GM18511 (cell line): ENCODE results near the gene GSDMA.

Experiments
- ATAC-seq: cut with Tn5 transposase; IDR thresholded peaks from one replicate; pipeline ENCODE4 v1.9.1; 2021; ENCODE audit warnings: mild to moderate bottlenecking, moderate library complexity; ENCODE audit not compliant: unreplicated experiment

Gene GSDMA, protein sequence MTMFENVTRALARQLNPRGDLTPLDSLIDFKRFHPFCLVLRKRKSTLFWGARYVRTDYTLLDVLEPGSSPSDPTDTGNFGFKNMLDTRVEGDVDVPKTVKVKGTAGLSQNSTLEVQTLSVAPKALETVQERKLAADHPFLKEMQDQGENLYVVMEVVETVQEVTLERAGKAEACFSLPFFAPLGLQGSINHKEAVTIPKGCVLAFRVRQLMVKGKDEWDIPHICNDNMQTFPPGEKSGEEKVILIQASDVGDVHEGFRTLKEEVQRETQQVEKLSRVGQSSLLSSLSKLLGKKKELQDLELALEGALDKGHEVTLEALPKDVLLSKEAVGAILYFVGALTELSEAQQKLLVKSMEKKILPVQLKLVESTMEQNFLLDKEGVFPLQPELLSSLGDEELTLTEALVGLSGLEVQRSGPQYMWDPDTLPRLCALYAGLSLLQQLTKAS

DNA sequence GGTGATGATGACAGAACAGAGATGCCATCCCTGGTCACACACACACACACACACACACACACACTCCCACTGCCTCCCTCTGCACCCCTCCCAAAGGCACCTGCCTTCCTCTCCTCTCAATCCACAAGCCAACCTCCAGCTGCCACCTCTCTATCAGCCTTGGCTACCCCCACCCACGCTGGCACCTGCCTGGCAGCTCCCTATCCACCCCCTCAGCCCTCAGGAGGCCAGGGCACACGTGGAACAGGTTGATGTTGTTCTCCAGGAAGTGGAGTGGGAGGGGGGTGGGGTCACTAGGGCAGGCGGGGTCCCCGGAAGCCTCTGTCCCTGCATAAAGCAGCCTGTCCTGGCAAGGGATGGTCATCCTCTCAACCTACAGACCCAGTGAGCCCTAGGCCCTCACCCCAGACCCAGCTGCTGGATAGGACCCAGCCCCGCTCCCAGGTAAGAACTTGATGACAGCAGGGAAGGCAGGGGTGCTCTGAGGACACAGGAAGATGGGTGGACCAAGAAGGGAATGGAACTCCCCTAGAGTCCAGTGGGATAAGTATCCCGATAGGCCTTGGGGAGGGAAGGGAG lies at the start of gene GSDMA:
GSDMA (plus strand) TSS at position 363 of the 579 bp plus-strand sequence. CDS start 2,684 bp downstream, outside the sequence.
- ATAC-seq = no peak

DNA sequence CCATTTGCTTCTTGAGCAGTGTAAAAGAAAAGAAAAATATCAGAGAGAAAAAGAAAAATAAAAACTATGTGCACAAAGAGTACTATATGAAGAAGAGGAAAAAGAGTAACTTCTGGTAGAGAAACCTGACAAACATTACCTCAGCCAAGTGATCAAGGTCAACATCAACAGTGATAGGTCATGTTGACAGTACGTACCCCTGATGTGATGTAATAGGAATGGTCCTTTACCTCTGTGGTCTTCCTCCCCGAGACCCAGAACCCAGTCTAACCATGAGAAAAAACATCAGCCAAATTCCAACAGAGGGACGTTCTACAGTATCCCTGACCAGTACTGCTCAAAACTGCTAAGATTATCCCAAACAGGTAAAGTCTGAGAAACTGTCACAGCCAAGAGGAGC lies 48.8 kb upstream of the GSDMA start:
- no peak for ATAC-seq

DNA sequence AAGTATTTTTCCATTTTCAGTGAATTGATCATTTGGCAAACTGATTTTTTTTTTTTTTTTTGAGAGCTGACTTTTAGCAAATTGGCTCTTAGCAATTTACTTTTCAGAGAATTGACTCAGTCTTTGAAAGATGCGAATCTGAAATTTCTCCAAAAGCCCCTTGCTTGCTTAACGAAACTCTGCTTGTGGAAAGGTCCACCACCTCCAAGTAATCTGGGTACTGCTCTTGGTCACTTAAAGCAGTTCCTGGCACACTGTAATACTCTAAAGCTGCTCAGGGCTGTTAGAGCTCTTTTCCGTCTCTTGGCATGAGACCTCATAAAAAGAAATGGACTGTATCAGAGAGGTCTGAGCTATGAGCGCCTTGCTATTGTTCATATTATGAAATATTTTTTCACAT lies 47.2 kb upstream of the GSDMA start:
- no peak for ATAC-seq

DNA sequence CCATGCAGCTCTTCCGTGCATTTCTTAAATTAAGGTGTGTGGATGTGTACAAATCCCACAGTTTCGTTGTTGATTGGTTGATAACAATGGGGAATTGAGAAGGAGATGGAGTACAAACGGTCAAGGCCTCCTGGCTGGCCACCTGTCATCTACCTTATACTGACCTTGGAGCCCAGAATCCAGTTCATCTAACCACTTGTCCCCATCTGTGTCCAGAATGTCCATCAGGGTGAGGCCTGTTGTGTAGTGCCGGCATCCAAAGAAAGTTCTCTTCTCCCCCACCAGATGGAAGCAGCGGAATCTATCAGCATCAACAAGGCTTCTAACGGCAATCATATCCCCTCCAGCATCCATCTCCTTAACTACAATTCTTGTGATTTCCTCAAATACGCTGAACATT lies 45.9 kb upstream of the GSDMA start:
- no peak for ATAC-seq

DNA sequence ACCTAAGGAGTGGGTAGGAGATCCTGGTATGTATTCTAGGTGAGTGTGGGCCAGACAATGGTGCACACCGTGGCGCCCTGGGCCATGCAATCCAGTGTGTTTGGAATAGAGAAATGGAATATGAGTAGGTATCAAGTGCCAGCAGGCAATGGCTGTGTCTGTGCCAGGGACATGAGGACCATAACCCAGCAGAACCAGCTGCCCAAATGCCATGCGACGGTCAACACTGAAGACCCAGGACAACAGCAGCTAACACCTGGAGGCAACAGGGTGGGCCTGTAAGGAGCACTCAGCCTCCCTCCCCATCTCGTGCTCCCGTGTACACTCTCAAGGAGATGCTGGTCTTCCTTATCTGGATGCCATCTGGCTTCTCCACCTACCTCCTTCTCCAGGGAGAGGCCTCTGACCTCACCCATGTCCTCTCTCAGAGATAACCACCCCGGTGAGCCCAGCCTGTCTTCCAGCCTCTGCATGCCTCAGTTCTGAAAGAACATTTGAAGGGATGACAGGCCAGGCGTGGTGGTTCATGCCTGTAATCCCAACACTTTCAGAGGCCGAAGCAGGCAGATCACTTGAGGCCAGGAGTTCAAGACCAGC lies 43.6 kb upstream of the GSDMA start:
- ATAC-seq = no peak

DNA sequence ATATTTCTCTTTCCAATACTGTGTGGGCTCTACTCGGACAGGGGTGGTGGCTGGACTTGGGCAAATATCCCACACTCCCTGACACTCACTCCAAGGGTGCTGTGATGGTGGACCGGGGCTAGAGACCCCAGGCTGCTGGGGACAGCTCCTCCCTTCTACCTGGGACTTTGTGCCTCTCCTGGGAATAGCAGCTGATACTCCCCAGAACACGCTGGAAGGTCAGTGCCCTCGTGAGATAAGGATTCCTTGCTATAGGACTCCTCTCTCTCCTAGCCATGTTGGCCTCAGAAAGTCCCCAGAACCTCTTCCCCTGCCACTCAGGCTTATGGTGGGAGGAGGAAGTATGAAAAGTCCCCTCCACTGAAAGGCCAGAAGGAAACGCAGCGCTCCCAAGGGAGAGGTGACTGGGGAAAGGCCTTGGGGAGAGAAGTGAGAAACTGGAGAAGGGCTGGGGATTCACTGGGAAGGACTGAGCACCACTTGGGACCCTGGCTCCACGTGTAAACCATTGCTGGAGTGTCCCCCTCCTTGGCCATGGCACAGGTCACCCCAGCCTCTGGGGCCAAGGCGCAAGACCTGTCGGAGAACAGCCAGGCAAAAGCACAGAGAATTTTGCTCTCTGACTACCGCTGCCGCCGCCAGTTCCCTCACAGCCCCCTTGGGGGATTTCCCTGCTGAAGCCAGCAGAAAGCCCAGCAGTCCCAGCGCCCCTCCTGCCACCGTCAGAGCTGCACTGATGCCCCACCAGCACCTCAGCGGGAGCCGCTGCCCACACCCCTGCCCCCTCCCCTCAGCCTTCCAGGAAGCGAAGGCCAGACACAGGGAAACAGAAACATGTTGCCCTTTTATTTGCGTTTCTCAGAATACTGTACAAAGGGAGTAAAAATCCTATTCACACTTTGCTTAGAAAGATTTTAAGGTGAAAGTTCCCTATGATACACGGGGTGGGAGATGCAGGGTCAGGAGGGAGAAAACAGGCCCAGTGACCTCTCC lies 42.3 kb upstream of the GSDMA start:
- ATAC-seq = no peak

DNA sequence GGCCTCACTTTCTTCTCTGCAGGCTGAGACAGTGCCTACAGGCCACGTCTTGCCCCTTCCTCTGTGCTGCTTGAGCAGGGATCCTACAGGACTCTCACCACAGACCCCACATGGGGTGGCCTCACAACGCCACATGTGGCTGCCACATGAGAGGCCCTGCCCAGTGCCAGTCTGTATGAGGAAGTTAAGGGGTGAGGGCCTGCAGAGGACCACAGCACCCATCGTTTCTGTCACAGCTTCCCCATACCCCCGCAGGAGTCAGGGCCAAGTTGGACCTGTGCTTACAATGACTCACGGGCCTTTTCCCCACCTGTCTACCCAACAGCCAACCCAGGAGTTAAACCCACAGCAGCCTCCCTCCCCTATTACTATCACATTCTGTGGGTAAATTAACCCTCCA lies 41.5 kb upstream of the GSDMA start:
- no peak for ATAC-seq

DNA sequence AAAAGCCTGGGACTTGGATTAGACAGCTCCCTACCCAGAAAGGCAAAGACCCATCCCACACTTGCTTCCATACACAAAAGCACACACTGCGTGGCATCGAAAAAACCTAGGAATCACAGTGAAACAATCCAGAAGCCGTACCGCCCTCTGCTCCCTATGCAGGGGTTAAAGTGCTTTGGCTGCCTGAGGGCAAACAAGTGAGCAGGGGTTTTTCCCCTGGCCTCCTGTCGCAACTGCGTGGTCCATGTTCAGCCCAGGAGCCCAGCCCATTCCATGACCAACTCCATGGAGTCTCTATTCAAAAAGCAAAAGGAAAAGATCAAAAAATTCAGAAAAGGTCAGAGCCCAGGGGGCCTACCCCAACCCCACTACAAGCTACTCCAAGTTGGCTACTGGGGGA lies 40.8 kb upstream of the GSDMA start:
- ATAC-seq = no peak

DNA sequence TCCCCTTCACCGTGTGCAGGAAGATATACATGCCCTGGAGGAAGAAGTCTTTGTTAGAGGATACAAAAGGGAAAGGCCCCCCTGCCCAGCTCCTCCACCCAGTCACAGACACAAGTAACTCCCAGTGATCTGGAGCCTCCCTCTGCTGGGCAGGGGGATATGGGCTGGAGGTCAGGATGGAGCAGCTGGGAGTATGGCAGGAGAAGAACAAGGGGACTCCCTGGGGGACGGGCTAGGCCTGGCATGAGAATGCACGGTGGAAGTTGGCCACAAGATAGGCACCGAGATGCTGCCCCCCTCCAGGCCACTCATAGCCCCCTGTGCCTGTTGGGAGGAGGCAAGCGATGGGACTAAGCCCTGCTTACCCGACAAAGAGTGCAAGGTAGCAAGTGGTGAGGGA lies 39.6 kb upstream of the GSDMA start:
- no peak for ATAC-seq

DNA sequence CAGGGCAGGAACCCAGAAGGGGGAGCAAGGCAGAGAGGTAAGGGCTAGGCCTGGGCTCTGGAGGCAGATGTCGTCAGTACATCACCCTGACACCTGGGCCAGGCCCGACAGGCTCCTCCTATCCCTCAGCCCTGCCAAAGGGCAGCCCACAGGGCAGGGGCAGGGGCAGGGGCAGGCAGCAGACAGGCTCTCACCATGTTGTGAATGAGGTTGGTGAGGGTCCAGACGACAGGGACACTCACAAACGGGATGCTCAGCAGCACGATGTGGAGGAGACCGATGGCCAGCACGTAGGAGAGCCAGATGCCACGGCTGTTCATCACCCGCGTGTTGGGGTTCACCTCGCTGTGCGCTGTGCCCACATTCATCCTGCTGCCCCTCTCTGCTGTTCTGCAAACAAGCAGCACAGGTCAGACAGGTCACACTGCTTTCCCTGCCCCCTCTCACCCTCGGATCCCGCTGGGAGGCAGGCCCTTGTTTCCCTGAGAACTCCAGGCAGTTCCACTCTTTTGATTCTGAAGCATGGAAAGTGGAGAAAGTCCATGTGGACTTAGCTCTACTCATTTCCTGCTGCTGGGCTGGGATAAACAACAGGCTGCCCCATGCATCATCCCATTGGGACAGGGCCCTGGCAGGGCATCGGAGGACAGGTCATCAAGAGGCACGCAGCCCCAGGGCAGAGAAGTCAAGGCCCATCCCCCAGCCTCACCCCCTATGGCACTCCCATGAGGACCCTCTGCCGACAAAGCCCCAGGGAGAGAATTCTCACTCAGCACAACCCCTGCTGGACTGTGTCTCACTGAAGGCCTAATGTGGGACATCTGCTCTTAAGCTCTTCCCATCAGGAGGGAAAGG lies 38.7 kb upstream of the GSDMA start:
- no peak for ATAC-seq

DNA sequence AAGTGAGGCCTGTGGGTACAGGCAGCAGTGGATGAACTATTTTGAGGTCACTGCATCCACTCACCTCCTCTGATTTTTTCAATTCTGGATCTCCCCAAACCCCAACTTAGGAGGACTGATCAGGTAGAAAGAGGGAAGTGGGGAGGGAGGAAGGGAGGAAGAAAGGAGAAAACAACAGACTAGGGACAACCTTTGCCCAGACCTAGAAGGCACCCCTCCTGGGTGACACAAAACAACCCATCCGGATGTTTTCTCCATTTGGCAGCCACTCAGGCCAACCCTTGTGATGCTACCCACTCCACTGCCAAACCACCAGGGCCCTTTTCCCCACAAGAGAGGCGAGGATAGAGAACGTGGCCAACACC lies 38.1 kb upstream of the GSDMA start:
- no peak for ATAC-seq

DNA sequence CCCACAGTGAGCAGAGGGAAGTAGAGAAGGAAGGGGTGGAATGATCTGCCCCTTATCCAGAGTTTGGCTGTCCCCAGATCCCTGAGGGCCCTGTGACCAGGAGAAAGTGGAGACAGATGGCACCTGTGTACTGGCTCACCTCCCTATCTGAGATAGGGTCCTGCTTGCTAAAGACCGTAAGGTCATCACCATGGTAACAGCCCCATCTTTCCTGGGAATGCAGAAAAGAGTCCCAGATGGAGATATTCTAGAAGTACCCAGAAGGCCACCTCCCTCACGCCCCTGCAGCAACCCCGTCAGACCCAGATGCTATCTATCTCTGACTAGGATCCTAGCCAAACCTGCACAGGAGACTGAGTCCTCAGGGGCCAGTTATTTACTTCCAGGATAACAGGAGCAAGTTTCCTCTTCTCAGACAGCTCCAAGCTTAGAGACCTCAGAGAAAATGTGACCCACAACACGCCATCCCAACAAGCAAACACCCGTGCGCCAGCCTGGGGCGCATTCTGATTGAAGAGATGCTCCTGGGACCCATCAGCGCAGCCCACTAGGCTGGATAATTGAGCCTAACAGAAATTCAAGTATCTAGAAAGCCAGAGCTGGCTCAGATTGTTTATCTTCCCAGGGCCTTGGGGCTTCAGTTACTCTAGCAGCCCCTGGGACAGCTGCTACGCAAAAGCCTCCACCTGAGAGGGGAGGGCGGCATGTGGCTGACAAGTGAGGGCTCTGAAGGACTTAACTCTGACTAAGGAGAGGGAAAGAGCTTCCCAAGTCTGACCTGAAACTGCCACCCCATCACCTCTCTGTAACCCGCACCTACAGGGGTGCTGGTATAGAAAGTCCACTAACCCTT lies 37.3 kb upstream of the GSDMA start:
- no peak for ATAC-seq

DNA sequence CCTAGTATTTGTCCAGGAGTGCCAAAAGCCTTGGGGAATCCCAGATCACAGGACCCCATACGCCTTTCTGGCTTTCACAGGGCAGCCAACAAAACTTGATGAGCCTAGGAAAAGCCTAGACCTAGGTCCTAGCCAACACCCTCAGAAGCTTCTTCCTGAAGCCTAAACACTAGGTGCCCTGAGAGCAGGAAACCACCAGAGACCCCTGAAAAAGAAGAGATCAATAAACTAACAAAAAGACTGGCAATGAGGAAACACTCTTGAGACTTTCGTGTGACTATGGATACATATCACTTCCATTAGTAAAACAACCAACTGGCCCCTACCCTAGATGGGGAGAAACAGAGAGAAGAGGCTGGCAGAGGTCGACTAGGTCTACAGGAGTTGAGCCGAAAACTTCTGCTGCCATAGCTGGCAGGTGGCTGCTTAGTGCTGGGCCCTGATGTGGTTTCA lies 36.6 kb upstream of the GSDMA start:
- no peak for ATAC-seq

DNA sequence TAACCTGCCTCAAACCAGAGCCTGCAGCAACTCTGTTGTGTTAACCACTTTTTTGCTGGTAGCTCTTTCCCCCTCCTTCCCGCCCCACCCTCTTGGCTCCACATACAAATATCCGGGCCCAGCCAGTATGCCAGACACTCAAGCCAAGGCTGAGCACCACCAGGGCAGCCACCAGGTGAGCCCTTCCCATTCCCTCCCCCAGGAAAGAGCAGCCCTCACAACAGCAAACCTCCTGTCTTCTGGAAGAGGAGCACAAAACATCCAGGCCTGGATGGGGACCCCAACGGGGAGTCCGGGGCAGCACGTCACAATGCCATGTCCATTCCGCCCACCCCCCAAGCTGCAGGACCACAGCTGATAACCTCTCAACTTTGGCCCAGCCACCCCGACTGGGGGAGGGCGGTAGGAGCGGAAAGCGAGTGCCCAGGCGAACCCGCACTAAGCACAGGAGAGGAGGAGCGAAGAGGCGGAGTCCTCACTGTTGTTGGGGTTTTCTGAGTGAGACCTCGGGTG lies 36.2 kb upstream of the GSDMA start:
- peak; percentile 39 for ATAC-seq

DNA sequence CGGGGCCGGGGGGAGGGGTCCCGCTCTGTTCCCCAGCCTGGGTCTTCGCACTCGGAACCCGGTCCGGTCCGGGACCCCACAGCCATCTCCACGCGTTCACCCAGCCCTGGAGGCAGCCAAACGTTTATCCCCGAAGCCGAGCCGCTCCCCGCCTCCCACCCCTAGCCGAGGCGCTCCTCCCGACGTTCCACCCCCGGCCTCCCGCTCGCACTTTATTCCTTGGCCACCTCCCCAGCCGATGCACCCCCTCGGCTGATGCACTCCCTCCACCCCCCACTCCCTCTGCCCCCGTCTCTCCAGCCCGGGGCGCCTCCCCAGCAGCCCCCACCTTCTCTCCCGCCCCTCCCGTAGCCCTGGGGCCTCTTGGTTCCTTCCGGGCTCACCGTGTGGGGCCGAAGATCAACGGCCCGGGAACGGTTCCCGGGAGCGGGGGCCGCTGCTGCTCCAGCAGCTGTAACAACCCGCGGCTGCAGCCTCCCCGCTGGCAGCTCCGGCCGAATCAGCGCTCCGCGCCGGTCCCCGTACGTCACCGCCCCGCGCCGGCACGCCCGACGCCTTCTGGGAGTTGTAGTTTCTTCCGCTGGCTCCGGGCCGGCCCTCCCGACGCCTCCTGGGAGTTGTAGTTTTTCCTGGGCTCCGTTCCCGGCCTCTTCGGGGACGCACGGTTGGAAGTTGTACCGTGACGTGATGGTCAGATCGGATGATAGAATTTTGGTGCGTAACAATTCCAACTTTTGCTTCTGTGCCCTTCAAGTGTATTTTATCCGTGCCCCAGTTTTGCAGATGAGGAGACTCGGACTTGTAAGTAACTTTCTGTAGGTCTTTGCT lies 35.5 kb upstream of the GSDMA start, which contains the start of the genes LRRC3C and ORMDL3:
LRRC3C (plus strand) TSS at position 632 of the 828 bp plus-strand sequence. CDS start 13,792 bp downstream, outside the sequence.
ORMDL3 (minus strand) TSS at position 501 of the 828 bp plus-strand sequence. CDS start 3,398 bp downstream, outside the sequence.
- peak; percentile 74 for ATAC-seq

DNA sequence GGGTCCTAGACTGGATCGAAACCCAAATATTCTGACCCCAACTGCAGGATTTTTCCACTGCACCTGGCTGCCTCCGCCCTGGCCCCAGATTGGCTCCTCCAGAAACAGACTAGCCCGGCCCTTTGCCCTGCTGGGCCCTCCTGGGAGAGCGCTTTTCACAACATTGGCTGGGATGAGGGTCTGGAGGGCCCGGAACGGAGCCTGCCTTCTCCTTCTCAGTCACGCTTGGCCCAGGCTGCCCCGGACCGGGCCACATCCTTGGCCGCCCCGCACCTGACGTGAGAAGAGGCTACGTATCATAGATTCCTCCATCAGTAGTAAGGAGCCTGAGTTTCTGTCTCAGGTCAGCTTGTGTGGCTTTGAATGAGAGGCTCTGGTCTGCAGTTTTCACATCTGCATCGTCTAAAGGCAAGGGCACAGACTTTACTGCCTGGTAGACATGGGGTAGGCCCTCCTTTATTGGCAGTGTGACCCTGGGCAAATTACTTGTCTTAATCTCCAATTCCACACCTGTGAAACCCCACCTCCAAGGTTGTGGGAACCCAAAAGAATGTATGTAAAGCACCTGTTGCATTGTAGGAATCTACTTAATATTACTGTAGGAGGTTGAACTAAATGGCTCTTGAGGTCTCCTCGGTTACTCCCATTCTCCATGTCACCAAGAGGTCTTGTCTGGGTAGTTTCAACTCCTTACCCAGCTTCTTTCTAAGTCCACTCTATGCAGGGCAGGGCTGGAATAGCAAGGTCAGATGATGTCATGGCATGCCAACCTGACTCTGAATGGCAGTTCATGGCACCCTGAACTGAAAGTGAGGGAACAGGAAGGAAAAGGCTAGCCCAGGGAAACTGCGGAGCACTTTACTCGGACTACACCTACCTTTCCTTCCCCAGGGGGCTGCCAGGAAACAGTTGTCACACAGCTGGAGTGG lies 34.6 kb upstream of the GSDMA start:
- peak; percentile 12 for ATAC-seq
